HG02642 (cell line): ENCODE measurements around the gene ERFL.

Experiments
- ATAC-seq: cut with Tn5 transposase; IDR thresholded peaks from one replicate; pipeline ENCODE4 v1.9.1; 2021; ENCODE audit warnings: mild to moderate bottlenecking; ENCODE audit not compliant: unreplicated experiment, poor library complexity

Gene ERFL

GRCh38 chr19:41903193-41903953 lies 24.9 kb downstream of the ERFL start:
- ATAC-seq, result no peak

GRCh38 chr19:41902594-41902993 lies 25.7 kb downstream of the ERFL start:
- no peak for ATAC-seq

- no peak for ATAC-seq
Measured at GRCh38 chr19:41901707-41902360, 26.4 kb downstream of the ERFL start.

- ATAC-seq, result no peak
Measured at GRCh38 chr19:41898235-41898634, 30.0 kb downstream of the ERFL start.

- ATAC-seq, result no peak
Measured at GRCh38 chr19:41897820-41898219, 30.4 kb downstream of the ERFL start.

- ATAC-seq, result no peak
Measured at GRCh38 chr19:41897181-41897580, 31.1 kb downstream of the ERFL start.

- no peak for ATAC-seq
Measured at GRCh38 chr19:41896581-41896942, 31.7 kb downstream of the ERFL start.

GRCh38 chr19:41895745-41896580 lies 32.3 kb downstream of the ERFL start:
- no peak for ATAC-seq

- no peak for ATAC-seq
Measured at GRCh38 chr19:41894350-41894749, 33.9 kb downstream of the ERFL start.

- no peak for ATAC-seq
Measured at GRCh38 chr19:41893899-41894298, 34.4 kb downstream of the ERFL start.

- ATAC-seq, result no peak
Measured at GRCh38 chr19:41892173-41892902, 35.9 kb downstream of the ERFL start.

GRCh38 chr19:41890936-41891335 lies 37.3 kb downstream of the ERFL start:
- no peak for ATAC-seq

- ATAC-seq, result no peak
Measured at GRCh38 chr19:41889896-41890295, 38.4 kb downstream of the ERFL start.

- ATAC-seq, result no peak
Measured at GRCh38 chr19:41888926-41889325, 39.3 kb downstream of the ERFL start.

GRCh38 chr19:41887711-41888382 lies 40.4 kb downstream of the ERFL start:
- ATAC-seq, result no peak

GRCh38 chr19:41886761-41887710 lies 41.2 kb downstream of the ERFL start:
- ATAC-seq, result no peak

GRCh38 chr19:41883821-41884733 lies 44.2 kb downstream of the ERFL start:
- ATAC-seq, result peak; percentile 78

GRCh38 chr19:41883463-41883820 lies 44.8 kb downstream of the ERFL start:
- no peak for ATAC-seq
